ENCODE results near the gene CEACAM6. TPM values are rescaled to one million over a fixed set of nuclear protein-coding genes. Genes with fewer than 3 reads are reported as not detected.
A peak's percentile ranks its signal among the peaks of the same experiment; 100 is the strongest.

Gene CEACAM6
- total RNA-seq, 4 donors from 2014 or later, result 6.8 to 31.9 (median 10.5) TPM; not detected in 1

- Histone ChIP-seq H3K27me3 (no peaks in the 10 kb centered on the region), H3K4me3 (no peak overlapping the region), H3K36me3 (no peaks in the 10 kb centered on the region), H3K27ac (no peak overlapping the region), H3K4me1 (peaks cover 0 to 4% (median 0%) of the 10 kb centered on the region in 4 donors), H3K9me3 (no peaks in the 10 kb centered on the region)
- DNase-seq, result no peak
- TF ChIP-seq CTCF (IDR thresholded peaks at IDR 0.05), result no peak
These were observed 28.8 kb upstream of the CEACAM6 start for GRCh38 chr19:41726493-41726892.

- Histone ChIP-seq H3K4me1 (peaks cover 0 to 4% (median 0%) of the 10 kb centered on the region in 4 donors), H3K27ac (peak overlapping the region in 3 of 4 donors; percentile 15 to 85 (median 80)), H3K4me3 (no peak overlapping the region), H3K9me3 (no peaks in the 10 kb centered on the region), H3K36me3 (no peaks in the 10 kb centered on the region), H3K27me3 (no peaks in the 10 kb centered on the region)
- DNase-seq, result no peak
- TF ChIP-seq CTCF (IDR thresholded peaks at IDR 0.05) (no peak), POLR2A (IDR thresholded peaks at IDR 0.05) (no peak)
These were observed 21.2 kb upstream of the CEACAM6 start for GRCh38 chr19:41734156-41734555.

GRCh38 chr19:41734585-41734984 is 20.7 kb upstream of the CEACAM6 start:
- TF ChIP-seq CTCF (IDR thresholded peaks at IDR 0.05), result no peak
- no peak for TF ChIP-seq POLR2A (IDR thresholded peaks at IDR 0.05)
- peak overlapping the region in 3 of 4 donors; percentile 67 to 85 (median 80) for H3K27ac ChIP-seq
- no peaks in the 10 kb centered on the region for H3K36me3 ChIP-seq
- peak in 2 of 3 donors; percentile 74 to 83 for DNase-seq
- H3K4me1 ChIP-seq, result peaks cover 0 to 4% (median 0%) of the 10 kb centered on the region in 4 donors
- H3K27me3 ChIP-seq, result no peaks in the 10 kb centered on the region
- H3K4me3 ChIP-seq, result no peak overlapping the region
- H3K9me3 ChIP-seq, result no peaks in the 10 kb centered on the region

GRCh38 chr19:41735071-41735600 is 20.2 kb upstream of the CEACAM6 start:
- H3K27me3 ChIP-seq, result no peaks in the 10 kb centered on the region
- H3K36me3 ChIP-seq, result no peaks in the 10 kb centered on the region
- no peaks in the 10 kb centered on the region for H3K9me3 ChIP-seq
- no peak for DNase-seq
- no peak overlapping the region for H3K4me3 ChIP-seq
- H3K4me1 ChIP-seq, result peaks cover 0 to 1% (median 0%) of the 10 kb centered on the region in 4 donors
- TF ChIP-seq CTCF (IDR thresholded peaks at IDR 0.05) (no peak), POLR2A (IDR thresholded peaks at IDR 0.05) (no peak)
- H3K27ac ChIP-seq, result peak overlapping the region in 3 of 4 donors; percentile 67 to 85 (median 80)

GRCh38 chr19:41739361-41739760 is 16.0 kb upstream of the CEACAM6 start:
- Histone ChIP-seq H3K9me3 (no peaks in the 10 kb centered on the region), H3K27ac (no peak overlapping the region), H3K27me3 (no peaks in the 10 kb centered on the region), H3K36me3 (no peaks in the 10 kb centered on the region), H3K4me1 (peaks cover 0 to 5% (median 0%) of the 10 kb centered on the region in 4 donors), H3K4me3 (no peak overlapping the region)
- no peak for TF ChIP-seq POLR2A (IDR thresholded peaks at IDR 0.05)
- no peak for TF ChIP-seq CTCF (IDR thresholded peaks at IDR 0.05)
- DNase-seq, result no peak
